SK-N-SH (cell line): ENCODE results near the gene CBX6.

ENCODE experiments used
- CTCF ChIP-seq: fragments of 200-600 bp; sonication (generic); IDR thresholded peaks from 2 replicates; pipeline ENCODE4 v1.6.1; 2017; ENCODE audit warnings: antibody characterized with exemption, mild to moderate bottlenecking, moderate library complexity
- FOXJ3 ChIP-seq: sonication (generic); formaldehyde crosslinking; IDR thresholded peaks from 2 replicates; pipeline ENCODE4 v1.5.1; 2020; ENCODE audit warnings: mild to moderate bottlenecking, missing genetic modification reagents
- NFIC ChIP-seq: IDR thresholded peaks from 2 replicates; pipeline ENCODE4 v1.4.0; 2012; ENCODE audit warnings: borderline replicate concordance

GRCh38 chr22:38869663-38870062 is 2.4 kb downstream of the CBX6 start:
- TF ChIP-seq FOXJ3 (CRISPR knock-in tag) = no peak
- TF ChIP-seq CTCF = no peak
- TF ChIP-seq NFIC = no peak
